Measurements from ENCODE around the gene RHBDL3.

Gene RHBDL3

DNA sequence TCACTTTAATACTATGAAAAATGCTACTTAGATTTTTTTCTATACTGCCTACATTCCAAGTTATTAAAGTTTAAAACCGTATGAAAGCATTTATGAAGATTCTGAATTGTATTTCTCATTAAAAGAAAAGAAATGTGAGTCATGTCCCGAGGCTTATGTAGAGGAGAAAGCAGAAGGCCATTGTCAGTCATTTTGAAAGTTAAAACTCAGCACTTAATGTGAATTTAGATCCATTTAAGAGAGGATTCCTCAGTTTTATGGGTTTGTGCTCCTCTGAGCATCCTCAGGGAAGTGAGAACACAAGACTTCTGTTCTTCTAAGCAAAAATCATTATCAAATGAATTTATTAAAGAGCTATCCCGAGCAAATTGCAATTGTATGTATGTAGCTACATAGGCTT lies 64.5 kb downstream of the RHBDL3 start:
- H3F3A ChIP-seq (ENCODE audit: insufficient read depth, low read length): no peaks in the 10 kb centered on the region
- H3K36me3 ChIP-seq (replicated peaks; ENCODE audit: insufficient read depth, low read length): no peaks in the 10 kb centered on the region
- TF ChIP-seq EZH2 (optimal IDR thresholded peaks at IDR 0.05; ENCODE audit: low read depth, low read length) (no peak), EZH2phosphoT487 (IDR thresholded peaks at IDR 0.05; ENCODE audit: low read length) (no peak)
- TF ChIP-seq, protein P1, sequence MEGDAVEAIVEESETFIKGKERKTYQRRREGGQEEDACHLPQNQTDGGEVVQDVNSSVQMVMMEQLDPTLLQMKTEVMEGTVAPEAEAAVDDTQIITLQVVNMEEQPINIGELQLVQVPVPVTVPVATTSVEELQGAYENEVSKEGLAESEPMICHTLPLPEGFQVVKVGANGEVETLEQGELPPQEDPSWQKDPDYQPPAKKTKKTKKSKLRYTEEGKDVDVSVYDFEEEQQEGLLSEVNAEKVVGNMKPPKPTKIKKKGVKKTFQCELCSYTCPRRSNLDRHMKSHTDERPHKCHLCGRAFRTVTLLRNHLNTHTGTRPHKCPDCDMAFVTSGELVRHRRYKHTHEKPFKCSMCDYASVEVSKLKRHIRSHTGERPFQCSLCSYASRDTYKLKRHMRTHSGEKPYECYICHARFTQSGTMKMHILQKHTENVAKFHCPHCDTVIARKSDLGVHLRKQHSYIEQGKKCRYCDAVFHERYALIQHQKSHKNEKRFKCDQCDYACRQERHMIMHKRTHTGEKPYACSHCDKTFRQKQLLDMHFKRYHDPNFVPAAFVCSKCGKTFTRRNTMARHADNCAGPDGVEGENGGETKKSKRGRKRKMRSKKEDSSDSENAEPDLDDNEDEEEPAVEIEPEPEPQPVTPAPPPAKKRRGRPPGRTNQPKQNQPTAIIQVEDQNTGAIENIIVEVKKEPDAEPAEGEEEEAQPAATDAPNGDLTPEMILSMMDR (IDR thresholded peaks at IDR 0.05; ENCODE audit: low read length): no peak
- no peaks in the 10 kb centered on the region for H3K4me1 ChIP-seq (ENCODE audit: low read length)
- H2AFZ ChIP-seq (ENCODE audit: low read length): no peak overlapping the region
- no peaks in the 10 kb centered on the region for H3K9me3 ChIP-seq (replicated peaks; ENCODE audit: insufficient read depth, low read length)
- no peak for DNase-seq
- H4K20me1 ChIP-seq (ENCODE audit: insufficient read depth, low read length): no peaks in the 10 kb centered on the region
- no peaks in the 10 kb centered on the region for H3K79me2 ChIP-seq (ENCODE audit: low read length)
- no peak overlapping the region for H3K4me2 ChIP-seq (ENCODE audit: low read depth, low read length)
- H3K27me3 ChIP-seq (replicated peaks; ENCODE audit: insufficient read depth, low read length): no peaks in the 10 kb centered on the region
- H3K9me2 ChIP-seq (replicated peaks; ENCODE audit: insufficient read depth, low read length): no peaks in the 10 kb centered on the region
- H3K4me3 ChIP-seq (ENCODE audit: low read length): no peak overlapping the region
- no peak overlapping the region for H3K27ac ChIP-seq (ENCODE audit: low read length)
- no peak overlapping the region for H3K9ac ChIP-seq (ENCODE audit: low read length)

DNA sequence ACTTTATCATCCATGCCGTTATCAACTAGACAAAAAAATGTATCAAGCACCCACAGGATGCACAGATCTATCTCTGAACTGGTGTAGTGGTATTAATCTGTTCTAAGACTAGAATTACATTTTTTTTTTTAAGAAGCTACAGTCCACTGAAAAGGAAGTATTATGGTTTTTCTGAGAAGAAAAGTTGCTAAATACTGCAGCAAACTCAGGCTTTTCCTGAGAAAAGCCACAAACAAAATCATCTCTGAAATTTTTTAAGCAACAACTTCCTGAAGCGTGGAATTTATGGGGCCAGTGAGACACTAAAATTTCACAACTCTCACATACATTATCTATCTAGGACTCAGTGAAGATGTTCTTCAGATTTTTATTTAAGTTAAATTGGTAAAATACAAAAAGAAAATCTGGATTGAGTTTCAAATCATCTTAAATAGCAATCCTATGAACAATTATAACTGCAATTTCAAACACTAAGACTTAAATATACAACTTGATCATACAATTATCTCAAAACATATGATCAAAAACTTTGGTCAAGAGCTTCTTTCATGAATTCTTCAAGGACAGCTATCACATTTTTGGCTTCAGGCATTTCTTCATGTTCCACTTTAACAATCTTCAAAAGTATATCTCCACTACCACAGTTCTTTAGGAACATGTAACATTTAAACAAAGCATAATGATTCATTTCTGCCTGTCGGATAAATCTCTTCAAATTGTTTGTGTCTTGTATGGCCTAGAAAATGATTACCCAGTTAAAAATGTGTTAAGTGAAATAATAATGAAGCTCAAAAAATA lies 65.8 kb downstream of the RHBDL3 start:
- Histone ChIP-seq H3F3A (ENCODE audit: insufficient read depth, low read length) (no peaks in the 10 kb centered on the region), H3K27ac (ENCODE audit: low read length) (no peak overlapping the region), H2AFZ (ENCODE audit: low read length) (no peak overlapping the region), H3K36me3 (replicated peaks; ENCODE audit: insufficient read depth, low read length) (no peaks in the 10 kb centered on the region), H3K27me3 (replicated peaks; ENCODE audit: insufficient read depth, low read length) (no peaks in the 10 kb centered on the region), H4K20me1 (ENCODE audit: insufficient read depth, low read length) (no peaks in the 10 kb centered on the region), H3K79me2 (ENCODE audit: low read length) (no peaks in the 10 kb centered on the region), H3K4me2 (ENCODE audit: low read depth, low read length) (no peak overlapping the region), H3K9ac (ENCODE audit: low read length) (no peak overlapping the region), H3K9me2 (replicated peaks; ENCODE audit: insufficient read depth, low read length) (no peaks in the 10 kb centered on the region), H3K4me1 (ENCODE audit: low read length) (no peaks in the 10 kb centered on the region), H3K9me3 (replicated peaks; ENCODE audit: insufficient read depth, low read length) (no peaks in the 10 kb centered on the region), H3K4me3 (ENCODE audit: low read length) (no peak overlapping the region)
- no peak for DNase-seq
- no peak for TF ChIP-seq EZH2 (optimal IDR thresholded peaks at IDR 0.05; ENCODE audit: low read depth, low read length)
- TF ChIP-seq, protein P1 (IDR thresholded peaks at IDR 0.05; ENCODE audit: low read length): no peak

DNA sequence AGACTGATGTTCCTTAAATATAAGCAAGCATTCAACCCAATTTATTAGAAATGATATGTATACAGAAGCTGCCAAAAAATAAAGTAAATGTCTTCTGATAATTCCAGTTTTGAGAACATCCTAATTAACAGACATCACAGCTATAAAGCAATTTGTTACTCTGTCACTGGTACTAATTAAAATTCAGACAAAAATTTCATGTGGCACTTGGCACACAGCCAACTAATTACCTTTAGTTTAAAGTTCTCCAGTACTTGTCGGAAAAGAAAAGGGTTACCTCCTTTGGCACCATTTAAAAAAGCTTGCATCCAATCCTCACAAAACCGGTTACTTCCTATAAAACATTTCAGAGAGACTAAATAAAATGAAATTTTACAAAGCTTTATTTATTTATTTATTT lies 67.6 kb downstream of the RHBDL3 start:
- Histone ChIP-seq H3K79me2 (ENCODE audit: low read length) (no peaks in the 10 kb centered on the region), H3K9me3 (replicated peaks; ENCODE audit: insufficient read depth, low read length) (no peaks in the 10 kb centered on the region), H4K20me1 (ENCODE audit: insufficient read depth, low read length) (no peaks in the 10 kb centered on the region), H3K4me1 (ENCODE audit: low read length) (no peaks in the 10 kb centered on the region), H3K9ac (ENCODE audit: low read length) (no peak overlapping the region), H3K36me3 (replicated peaks; ENCODE audit: insufficient read depth, low read length) (no peaks in the 10 kb centered on the region), H3K27me3 (replicated peaks; ENCODE audit: insufficient read depth, low read length) (no peaks in the 10 kb centered on the region), H3K9me2 (replicated peaks; ENCODE audit: insufficient read depth, low read length) (no peaks in the 10 kb centered on the region), H3K4me3 (ENCODE audit: low read length) (no peak overlapping the region), H3K4me2 (ENCODE audit: low read depth, low read length) (no peak overlapping the region), H3K27ac (ENCODE audit: low read length) (no peak overlapping the region), H2AFZ (ENCODE audit: low read length) (no peak overlapping the region), H3F3A (ENCODE audit: insufficient read depth, low read length) (no peaks in the 10 kb centered on the region)
- TF ChIP-seq EZH2phosphoT487 (IDR thresholded peaks at IDR 0.05; ENCODE audit: low read length) (no peak), EZH2 (optimal IDR thresholded peaks at IDR 0.05; ENCODE audit: low read depth, low read length) (no peak)
- TF ChIP-seq, protein P1 (IDR thresholded peaks at IDR 0.05; ENCODE audit: low read length): no peak
- no peak for DNase-seq
